HG02588 (cell line): ENCODE results near the gene ECM2.

Experiments used
- ATAC-seq: cut with Tn5 transposase; IDR thresholded peaks from one replicate; pipeline ENCODE4 v1.9.1; 2021; ENCODE audit warnings: mild to moderate bottlenecking, moderate library complexity; ENCODE audit not compliant: unreplicated experiment

ECM2 gene

DNA sequence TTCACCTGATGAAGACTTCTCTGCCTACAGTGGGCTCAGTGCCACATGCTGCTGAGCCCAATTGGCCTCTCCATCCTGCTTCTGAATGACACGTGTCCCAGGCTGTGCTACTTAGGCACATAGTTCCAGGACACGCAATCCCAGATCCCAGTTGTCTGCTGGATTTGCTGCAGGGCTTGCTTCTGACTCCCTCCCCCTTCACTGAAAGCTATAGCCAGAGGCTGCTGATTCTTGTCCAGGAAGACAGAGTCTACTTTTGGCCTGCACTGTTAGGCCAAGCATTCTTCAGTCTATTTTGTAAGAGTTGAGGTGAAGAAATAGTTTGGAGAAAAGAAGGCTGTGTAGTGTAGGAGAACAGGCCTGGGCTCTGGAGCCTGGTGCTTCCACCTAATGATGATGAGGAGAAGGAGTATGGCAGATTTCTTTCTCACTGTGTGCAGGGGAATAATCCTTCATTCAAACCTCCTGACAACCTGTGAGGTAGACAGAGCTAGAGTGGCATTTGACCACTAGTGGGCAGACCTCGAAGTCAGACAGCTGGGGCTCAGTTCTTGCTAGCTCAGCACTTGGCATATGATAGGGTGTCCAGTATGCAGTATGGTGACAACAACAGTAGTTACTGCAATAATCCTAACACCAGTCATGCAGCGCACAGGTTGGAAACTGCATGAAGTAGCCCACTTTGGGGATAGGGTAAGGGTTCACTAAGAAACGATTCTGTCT lies 34.0 kb downstream of the ECM2 start:
- no peak for ATAC-seq

DNA sequence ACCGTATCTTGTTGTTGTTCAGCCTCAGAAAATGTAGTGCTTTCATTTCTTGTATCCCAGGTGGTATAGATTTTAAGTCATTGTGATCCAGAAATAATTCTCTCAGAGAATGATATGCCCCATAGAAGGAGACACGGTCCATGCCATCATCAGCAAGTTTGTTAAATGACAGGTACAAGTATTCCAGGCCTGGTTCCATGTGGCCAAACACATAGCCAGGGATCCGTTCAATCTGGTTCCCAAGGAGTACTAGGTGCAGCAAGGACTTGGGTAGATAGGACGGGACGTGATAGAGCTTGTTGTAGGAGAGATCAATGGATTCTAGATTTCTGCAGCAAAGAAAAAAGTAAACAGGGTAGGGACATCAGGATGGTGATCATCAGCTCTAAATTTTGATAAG lies 35.1 kb downstream of the ECM2 start:
- ATAC-seq = no peak

DNA sequence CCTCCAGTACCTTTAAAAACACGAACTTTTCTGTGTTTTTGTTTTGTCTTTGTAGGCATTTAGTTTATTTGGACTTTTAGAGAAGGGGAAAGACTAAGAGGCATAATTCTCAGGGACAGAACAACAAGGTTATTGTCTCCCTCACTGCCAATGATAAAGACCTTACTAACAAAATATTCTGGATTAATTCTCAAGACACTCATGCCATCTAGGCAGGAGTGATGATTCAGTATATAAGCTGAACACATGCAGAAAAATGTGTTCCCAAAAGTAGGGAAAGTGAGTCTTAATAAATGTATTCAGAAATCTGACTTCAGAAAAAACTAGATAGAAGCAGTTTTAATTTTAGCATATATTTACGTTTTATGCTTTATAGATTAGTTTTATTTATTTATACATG lies 36.1 kb downstream of the ECM2 start:
- no peak for ATAC-seq

DNA sequence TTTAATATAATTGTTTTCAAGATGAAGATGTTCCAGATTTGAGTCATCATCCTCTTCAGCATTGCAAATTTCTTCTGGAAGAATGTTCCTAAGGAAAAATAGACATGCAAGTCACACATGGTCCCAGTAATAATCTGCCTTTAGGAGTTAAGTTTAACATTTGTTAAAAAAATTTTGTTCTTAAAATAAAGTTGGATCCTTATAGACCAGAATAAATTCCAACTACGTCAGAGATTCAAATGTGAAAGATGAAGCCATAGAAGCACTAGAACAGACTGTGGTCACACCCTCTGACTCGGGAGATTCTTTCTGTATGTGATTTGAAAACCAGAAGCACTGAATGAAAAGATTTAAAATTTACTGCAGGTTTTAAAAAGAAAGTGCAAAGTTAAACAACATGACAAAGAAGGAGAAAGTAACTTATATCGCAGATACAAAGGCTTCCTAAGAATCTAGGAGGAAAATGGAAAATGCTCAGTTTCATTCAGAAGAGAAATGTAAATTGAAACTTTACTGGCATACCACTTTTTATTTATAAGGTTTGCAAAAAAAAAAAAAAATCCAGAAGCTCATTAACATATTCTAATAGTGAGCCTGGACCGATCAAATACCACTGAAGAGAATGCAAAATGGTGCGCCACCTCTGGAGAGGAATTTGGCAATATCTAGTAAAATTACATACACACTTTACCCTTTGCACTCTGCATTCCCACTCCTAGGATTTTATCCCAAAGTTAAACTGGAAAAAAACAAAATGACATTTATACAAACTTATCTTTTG lies 39.2 kb downstream of the ECM2 start:
- no peak for ATAC-seq

DNA sequence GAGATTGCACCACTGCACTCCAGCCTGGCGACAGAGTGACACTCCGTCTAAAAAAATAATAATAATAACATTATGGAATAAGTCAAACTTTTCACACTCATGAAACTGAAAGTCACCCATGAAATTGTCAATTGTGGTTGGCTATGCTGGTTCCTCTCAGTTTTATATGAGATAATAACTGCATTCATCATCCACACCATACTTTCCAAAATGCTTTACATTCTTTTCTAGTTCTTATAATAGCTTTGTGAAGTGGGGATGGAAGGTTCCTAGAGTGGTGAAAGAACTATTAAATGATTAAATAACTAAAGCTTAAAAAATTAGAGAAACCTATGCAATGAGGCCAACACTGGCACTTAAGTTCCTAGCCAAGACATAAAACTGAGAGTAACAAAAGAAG lies 40.9 kb downstream of the ECM2 start:
- no peak for ATAC-seq

DNA sequence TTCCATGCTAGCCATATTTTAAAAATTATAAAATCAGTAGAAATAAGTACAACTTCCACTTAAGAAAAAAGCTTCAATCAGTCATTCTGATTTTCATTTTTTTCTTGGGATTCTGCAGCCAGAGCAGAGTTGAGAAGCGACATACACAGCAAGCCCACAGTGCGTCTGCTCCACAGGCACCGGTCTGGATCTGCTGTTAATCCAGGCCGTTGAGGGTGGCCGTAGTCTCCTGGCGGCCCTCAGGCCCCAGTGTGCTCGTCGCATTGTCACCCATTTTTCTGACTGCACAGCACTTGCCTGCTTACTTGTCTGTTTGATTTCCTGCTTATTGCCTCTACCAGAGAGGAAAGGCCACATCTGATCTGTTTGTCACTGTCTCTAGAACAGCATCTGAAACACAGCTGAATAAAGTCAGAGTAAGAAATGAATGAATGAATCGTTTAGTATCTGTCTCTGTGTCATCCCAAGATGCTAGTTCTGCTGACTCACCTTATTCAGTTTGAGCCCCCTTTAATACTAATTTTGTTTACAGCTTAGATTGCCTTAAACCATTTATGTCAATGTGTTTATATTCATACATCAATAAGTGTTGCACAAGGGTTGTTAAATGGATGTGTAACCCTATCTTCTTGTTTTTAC lies 41.9 kb downstream of the ECM2 start:
- no peak for ATAC-seq

DNA sequence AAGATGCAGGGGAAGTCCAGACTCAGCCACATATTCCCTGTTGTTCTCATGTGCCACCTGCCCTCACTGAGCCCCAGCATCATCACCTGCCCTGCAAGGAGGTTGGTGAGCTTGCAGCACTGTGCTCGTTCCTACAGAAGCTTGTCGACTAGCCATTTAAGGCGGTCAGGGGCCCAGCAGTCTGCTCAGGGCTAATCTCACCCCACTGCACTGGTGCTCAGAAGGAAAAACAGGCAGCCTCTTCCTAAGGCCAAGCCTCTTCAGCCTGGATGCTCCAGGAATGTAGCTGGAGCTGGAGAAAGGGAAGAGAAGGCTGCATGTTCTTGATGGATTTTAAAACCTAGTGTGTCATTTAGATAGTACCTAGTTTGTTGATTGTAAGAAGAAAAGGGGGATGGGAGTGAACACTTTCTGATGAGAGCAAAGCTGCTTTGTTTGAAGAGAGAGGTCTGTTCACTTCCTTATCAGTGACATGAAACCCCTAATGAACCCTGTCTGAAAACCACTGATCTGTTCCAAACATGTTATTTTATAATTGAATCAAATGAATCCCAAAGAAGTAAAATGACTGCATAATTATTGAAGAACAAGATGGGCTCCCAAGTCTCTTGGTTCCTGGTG lies 42.9 kb downstream of the ECM2 start:
- no peak for ATAC-seq

DNA sequence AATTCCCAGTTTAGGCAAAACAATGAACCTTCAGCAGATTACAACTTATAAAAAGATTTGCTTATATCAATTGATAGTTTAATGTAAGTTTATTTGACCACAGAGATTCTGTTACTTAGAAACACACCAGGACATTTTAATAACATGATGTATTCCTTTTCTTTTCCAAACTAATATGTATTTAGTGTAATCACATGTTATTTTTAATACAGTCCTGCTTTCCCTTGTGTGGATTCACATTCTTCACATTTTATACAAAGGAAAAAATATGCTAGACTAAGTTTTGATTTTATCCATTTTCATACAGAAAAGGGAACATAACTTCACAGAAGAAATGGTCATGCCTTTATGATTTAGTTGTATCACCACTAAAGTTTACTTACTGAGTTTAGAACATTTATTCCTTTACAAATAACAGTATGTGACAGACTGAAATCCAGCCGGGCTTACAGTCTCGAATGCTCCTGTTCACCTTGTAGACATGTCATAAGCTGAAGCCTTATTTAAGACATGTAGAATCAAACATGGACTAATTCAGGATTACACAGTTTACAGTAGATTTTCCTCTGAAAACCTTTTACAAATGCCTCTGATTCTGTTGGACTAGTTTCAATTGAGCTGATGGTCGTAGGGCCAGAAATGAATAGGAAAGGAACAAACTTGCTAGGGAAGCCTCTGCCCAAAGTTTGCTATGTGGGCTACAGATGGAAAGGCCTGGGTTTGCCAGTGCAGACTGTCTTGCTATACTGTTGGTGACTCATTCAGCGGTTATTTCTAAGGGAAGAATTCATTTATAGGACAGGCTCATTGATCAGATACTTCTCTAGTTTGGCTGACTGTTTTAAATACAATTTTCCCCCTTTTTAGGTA lies 46.9 kb downstream of the ECM2 start:
- ATAC-seq = no peak

DNA sequence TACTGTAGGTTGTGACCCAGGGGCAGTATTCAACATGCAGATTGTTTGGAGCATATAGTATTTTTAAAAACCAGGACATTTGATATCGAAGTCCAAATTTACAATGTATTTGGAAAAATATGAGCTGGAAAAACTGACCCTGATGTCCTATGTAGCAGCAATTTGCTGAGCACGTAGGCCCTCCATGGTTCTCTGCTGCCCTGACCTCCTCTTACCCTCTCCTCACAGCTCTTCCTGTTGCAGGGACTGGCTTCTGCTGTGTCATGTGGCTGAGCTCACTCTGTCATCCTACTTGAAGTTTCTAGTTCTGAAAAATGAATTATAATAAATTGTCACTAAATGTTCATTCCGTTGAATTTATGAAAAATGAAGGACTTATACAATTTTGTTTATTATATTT lies 49.4 kb downstream of the ECM2 start:
- no peak for ATAC-seq

DNA sequence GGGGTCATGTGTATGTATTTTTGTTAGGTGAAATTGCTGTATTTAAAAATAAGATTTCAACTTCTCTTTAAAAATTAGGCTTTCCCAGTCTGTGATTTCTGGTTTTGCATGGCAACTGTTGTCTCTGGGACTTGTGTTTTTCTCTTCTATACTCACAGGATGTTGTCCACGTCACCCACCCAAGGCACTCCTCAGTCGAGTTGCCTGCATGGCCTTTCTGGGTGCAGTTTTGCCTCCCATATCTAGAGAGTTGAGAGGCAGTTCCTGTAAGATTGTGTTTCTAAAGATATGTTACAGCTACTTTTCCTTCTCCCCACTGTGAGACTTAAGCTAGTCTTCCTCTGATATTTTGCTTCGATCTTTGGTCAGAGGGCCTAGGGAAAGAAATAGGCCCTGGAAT lies 51.2 kb downstream of the ECM2 start:
- no peak for ATAC-seq

DNA sequence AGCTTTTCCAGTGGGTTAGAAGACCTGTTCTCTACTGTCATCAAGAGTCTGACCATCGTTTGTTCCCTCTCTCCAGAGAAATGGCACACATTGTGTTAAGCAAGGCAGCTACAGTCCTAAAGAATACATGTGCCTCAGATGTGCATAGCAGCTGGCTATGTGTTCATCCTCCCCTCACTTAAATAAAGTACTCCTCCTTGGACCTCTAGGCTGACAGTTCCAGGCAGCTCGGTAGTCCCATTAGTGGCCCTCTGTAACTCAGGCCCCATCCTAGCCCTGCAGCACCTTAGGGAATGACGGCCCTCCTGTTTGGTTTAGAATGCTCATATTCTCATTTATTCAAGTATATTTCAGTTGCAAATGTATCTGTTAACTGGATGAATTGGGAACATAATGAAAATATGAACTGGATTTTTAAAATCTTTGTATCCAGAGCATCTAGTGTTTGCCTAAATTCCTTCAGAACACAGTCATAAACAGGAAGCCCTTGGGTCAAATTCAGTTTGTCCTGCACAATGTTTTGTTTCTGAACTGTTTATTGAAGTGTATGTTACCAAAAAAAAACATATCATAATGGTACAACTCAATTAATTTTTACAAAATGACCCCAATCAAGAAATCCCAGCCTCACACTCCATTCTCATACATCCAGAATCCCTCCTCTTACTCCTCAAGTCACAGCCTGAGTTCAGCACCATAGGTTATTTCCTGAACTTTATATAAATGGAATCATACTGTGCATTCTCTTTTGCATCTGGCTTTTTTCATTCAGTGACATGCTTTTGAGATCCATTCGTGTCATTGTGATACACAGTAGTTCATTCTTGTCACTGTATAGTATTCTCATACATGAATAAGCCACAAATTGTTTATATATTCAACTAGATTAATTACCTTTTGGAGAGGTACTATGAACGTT lies 51.9 kb downstream of the ECM2 start:
- no peak for ATAC-seq

DNA sequence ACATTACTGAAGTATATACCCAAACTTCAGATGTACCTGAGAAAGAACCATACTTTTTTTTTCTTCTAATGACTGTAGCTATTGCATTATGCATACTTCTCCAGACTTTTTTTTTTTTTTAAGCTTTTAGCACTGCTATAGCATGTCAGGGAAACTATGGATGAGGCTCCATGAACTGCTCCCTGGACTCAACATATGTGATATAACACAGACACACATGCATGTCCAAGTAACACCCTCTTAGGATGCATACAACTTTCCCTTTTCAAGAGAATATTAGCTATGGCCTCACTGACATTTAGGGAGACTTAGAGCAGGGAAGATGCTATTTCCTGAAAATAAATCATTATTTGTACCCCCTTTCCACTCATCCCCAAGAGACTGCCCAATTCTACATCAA lies 53.0 kb downstream of the ECM2 start:
- no peak for ATAC-seq

DNA sequence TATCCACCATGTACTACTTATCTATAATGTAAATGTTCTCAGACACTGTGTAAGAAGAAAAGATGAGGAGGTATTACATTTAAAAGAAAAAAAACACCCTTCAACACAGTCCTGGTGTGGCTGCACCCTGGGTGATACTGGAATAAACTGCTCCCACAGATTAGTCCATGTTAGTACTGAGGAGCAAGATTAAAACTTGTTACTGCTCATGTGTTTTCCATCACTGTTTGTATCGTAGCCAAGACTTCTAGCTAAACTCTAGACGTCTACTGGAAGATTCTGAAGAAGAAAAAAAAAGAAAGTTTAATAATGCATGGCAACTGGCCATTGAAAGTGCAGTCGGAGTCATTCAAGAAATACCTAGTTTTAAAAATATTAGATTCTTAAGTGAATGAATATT lies 53.5 kb downstream of the ECM2 start, which contains the start of gene ASPN:
Gene ASPN, minus strand, starts transcription at position 178 of the 400 bp plus-strand sequence.
- ATAC-seq = no peak

DNA sequence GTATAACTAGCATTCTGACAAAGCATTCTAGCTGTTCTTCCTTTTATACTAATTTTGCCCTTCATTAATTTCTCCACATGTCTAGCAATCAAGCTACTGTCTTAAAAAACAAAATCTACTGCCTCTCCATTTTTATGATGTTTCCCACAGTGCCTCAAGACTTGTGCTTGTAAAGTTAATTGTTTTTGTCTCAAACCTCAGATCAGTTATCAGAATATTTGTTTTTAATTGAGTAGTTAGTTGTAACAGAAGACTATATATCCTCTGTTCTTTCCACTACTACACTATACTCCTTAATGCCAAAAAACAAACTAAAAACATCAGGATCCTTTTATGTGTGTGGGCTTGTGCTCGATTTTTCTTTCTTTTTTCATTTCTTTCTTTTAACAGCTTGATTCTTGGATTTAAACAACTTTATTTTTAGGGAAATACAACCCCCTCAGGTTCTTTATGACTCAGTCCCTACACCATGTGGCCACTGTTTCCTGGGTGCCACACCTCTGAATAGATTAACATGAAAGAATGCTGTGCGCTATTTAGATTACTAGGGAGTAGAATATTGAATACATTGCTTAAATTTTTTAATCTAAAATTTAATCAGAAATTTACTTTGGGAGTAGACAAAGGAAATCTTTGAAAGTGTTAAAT lies 54.7 kb downstream of the ECM2 start:
- no peak for ATAC-seq

DNA sequence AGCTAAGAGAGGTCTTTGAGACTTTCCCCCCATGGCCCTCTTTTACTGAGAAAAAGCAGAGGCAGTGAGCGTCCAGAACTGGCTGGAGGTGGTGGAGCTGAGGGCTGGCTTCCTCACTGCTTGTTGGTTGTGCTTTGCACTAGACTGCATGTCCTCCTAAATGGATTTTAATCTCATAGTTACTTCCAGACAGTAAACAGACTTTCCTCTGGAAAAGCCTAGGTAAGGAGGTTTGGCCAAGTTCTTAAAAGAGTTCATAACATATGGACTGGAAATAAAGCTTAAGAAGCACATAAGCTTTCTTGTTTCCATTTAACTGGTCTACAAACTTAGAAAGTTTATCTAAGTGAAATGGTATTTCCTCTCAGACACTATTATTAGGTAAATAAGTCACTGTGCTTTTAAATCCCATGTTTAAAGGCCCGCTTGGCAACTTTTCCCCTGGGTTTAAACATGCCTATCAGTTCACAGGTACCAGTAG lies 55.5 kb downstream of the ECM2 start:
- ATAC-seq = no peak

DNA sequence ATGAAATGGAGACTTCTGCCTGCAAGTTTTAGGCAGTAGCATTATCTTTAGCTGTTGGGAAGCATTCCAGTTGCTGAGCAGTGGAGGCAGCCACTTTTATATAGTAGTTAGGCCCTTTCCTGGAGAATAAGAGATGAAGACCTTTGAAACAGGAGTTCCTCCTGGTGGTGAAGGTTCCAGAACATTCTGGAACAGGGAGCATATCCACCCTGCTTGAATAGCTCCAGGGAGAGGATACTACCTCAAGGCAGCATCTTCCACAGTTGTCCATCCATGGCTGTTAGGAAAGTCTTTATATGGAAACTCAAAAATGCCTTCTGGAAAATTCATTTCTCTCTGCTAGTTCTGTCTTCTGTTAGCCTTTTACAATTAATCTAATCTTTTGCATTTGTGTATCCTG lies 56.4 kb downstream of the ECM2 start:
- no peak for ATAC-seq

DNA sequence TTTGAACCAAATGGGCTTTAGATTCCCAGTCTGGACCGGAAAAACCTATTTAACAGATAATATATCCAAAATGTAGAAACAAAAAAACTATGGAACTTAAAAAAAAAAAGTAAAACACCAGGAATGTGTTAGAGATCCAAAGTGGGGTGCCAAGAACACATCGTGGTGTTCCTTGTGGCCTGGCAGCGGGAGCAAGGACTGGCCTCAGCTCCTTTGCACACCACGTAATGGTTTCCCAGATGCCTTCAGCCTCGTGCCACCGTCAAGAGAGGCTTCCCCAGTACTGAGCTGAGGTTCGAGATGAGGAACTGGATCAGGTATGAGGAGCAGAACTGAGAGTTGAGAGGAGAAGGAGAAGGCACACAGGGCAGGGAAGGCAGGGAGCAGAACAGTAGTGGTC lies 57.0 kb downstream of the ECM2 start:
- no peak for ATAC-seq

DNA sequence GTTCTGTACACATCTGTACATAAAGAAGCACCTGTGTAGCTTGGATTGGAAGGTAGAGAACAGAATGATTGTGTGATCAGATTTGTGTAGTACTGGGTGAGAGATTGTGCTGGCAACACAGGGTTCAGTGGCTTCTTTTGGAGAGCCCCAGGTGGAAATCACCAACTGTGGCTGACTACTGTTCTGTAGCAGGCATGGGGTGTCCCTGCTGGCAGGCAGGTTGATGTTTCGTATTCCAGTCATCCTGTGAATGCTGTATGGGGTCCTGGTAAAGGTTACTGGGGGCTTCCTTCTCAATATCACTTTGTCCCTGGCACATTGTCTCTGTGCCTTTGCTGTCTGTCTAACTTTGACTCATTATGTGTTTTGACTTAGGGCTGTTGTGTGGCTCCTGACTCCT lies 58.8 kb downstream of the ECM2 start:
- no peak for ATAC-seq

DNA sequence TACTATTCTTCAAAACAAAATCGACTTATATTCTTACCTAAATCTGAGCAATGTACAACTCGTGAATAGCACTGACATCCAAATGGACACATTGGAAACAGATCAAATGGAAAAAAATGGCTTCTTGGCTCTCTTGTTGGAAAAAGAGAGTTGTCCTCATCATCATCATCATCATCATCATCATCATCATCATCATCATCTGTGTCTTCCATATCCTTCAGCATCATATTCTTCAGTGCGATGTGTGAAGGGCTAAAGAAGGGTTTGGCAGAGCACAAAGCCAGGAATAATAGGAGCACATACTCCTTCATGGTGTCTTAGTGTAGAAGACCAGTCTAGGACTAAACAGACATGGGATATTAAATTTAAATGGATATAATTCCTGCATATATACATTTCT lies 61.2 kb downstream of the ECM2 start:
- ATAC-seq = no peak
